AG09309 (cell line): ENCODE results near the gene PRICKLE3.

Experiments used
- DNase-seq: peaks from one replicate; pipeline ENCODE4 v3.0.0-alpha.2; 2010; ENCODE audit warnings: low read depth
- H3K4me3 ChIP-seq: 2 replicates; pipeline ENCODE4 v1.5.1; 2011; ENCODE audit warnings: mild to moderate bottlenecking, low read depth, low read length, moderate library complexity; ENCODE audit not compliant: control insufficient read depth
- CTCF ChIP-seq: IDR thresholded peaks from 2 replicates; pipeline ENCODE4 v1.5.1; 2011; ENCODE audit warnings: mild to moderate bottlenecking, low read depth, low read length, inconsistent platforms; ENCODE audit not compliant: insufficient read depth, control insufficient read depth; ENCODE audit errors: missing control alignments

Gene PRICKLE3

GRCh38 chrX:49199315-49199595 lies 13.1 kb upstream of the PRICKLE3 start:
- no peak overlapping the region for H3K4me3 ChIP-seq
- TF ChIP-seq CTCF = no peak
- DNase-seq = no peak

- H3K4me3 ChIP-seq = no peak overlapping the region
- DNase-seq = no peak
- no peak for TF ChIP-seq CTCF
Measured at GRCh38 chrX:49198540-49199314, 12.6 kb upstream of the PRICKLE3 start.

- TF ChIP-seq CTCF = no peak
- H3K4me3 ChIP-seq = no peak overlapping the region
- DNase-seq = no peak
Measured at GRCh38 chrX:49197543-49198087, 11.4 kb upstream of the PRICKLE3 start.

- no peak for DNase-seq
- H3K4me3 ChIP-seq = no peak overlapping the region
- TF ChIP-seq CTCF = no peak
Measured at GRCh38 chrX:49193542-49193964, 7.4 kb upstream of the PRICKLE3 start.

- peak; percentile 69 for TF ChIP-seq CTCF
- DNase-seq = no peak
- H3K4me3 ChIP-seq = no peak overlapping the region
Measured at GRCh38 chrX:49192722-49193328, 6.7 kb upstream of the PRICKLE3 start.

- H3K4me3 ChIP-seq = peak overlapping the region; percentile 76
- no peak for DNase-seq
- TF ChIP-seq CTCF = no peak
Measured at GRCh38 chrX:49191574-49192011, 5.4 kb upstream of the PRICKLE3 start.
